HepG2 (cell line): ENCODE measurements around the gene TUBB4B. TPM values are rescaled to one million over a fixed set of nuclear protein-coding genes. Genes with fewer than 3 reads are reported as not detected.

Experiments
- CREM ChIP-seq, 2 experiments: sonication (generic) in 1 of 2; formaldehyde crosslinking in 1 of 2; IDR thresholded peaks; 2 replicates each; pipeline versions ENCODE4 v1.4.0 to v1.6.1; 2016 to 2020; ENCODE audit warnings: antibody characterized with exemption in 1 of 2, mild to moderate bottlenecking in 1 of 2, missing genetic modification reagents in 1 of 2
- FOXP1 ChIP-seq, 2 experiments: fragments of 450-650 bp in 1 of 2; IDR thresholded peaks; 2 replicates each; pipeline ENCODE4 v1.6.1; 2017 to 2018; ENCODE audit warnings: antibody characterized with exemption in 1 of 2
- HCFC1 ChIP-seq: fragments of 150-350 bp; IDR thresholded peaks from 2 replicates; pipeline ENCODE4 v1.6.1; 2014; ENCODE audit warnings: low read depth, low read length
- HOMEZ ChIP-seq: IDR thresholded peaks from 2 replicates; pipeline ENCODE4 v1.6.1; 2016; ENCODE audit warnings: low read depth
- JUND ChIP-seq: sonication (generic); formaldehyde crosslinking; IDR thresholded peaks from 2 replicates; pipeline ENCODE4 v1.8.0; 2022; ENCODE audit warnings: mild to moderate bottlenecking, missing genetic modification reagents
- KLF15 ChIP-seq: sonication (generic); formaldehyde crosslinking; IDR thresholded peaks from 2 replicates; pipeline ENCODE4 v1.8.1; 2023; ENCODE audit warnings: borderline replicate concordance, mild to moderate bottlenecking, inconsistent platforms, missing genetic modification reagents, mixed read lengths
- MIER2 ChIP-seq: IDR thresholded peaks from 2 replicates; pipeline ENCODE4 v1.6.1; 2016; ENCODE audit warnings: missing biosample characterization, missing genetic modification reagents
- RFX3 ChIP-seq: IDR thresholded peaks from 2 replicates; pipeline ENCODE4 v1.6.1; 2016; ENCODE audit warnings: missing biosample characterization, missing genetic modification reagents
- RNF219 ChIP-seq: sonication (generic); formaldehyde crosslinking; IDR thresholded peaks from 2 replicates; pipeline ENCODE4 v1.5.0; 2020; ENCODE audit warnings: mild to moderate bottlenecking, missing genetic modification reagents
- SALL2 ChIP-seq: sonication (generic); formaldehyde crosslinking; IDR thresholded peaks from 2 replicates; pipeline ENCODE4 v1.8.1; 2023; ENCODE audit warnings: mild to moderate bottlenecking, missing genetic modification reagents, inconsistent platforms
- ZKSCAN5 ChIP-seq: sonication (generic); formaldehyde crosslinking; IDR thresholded peaks from 2 replicates; pipeline ENCODE4 v1.5.1; 2020; ENCODE audit warnings: mild to moderate bottlenecking, missing genetic modification reagents
- ZNF501 ChIP-seq: sonication (generic); formaldehyde crosslinking; IDR thresholded peaks from 2 replicates; pipeline ENCODE4 v1.5.1; 2020; ENCODE audit warnings: mild to moderate bottlenecking, moderate library complexity, missing genetic modification reagents
- ZNF563 ChIP-seq: sonication (generic); formaldehyde crosslinking; IDR thresholded peaks from 2 replicates; pipeline ENCODE4 v1.8.0; 2022; ENCODE audit warnings: mild to moderate bottlenecking, moderate library complexity, missing genetic modification reagents
- ZNF660 ChIP-seq: sonication (generic); formaldehyde crosslinking; IDR thresholded peaks from 2 replicates; pipeline ENCODE4 v1.5.1; 2020; ENCODE audit warnings: mild to moderate bottlenecking, low read depth, missing genetic modification reagents, borderline replicate concordance
- ZNF724P ChIP-seq: sonication (generic); formaldehyde crosslinking; IDR thresholded peaks from 2 replicates; pipeline ENCODE4 v1.8.0; 2022; ENCODE audit warnings: missing genetic modification reagents, borderline replicate concordance
- ZNF740 ChIP-seq: sonication (generic); formaldehyde crosslinking; IDR thresholded peaks from 2 replicates; pipeline ENCODE4 v1.4.0; 2020; ENCODE audit warnings: missing genetic modification reagents
- ZNF75D ChIP-seq: sonication (generic); formaldehyde crosslinking; IDR thresholded peaks from 2 replicates; pipeline ENCODE4 v1.8.1; 2023; ENCODE audit warnings: missing genetic modification reagents, mild to moderate bottlenecking, borderline replicate concordance
- ZNF800 ChIP-seq: sonication (generic); formaldehyde crosslinking; IDR thresholded peaks from 2 replicates; pipeline ENCODE4 v1.4.0; 2020; ENCODE audit warnings: missing genetic modification reagents
- ZNF816 ChIP-seq: sonication (generic); formaldehyde crosslinking; IDR thresholded peaks from 2 replicates; pipeline ENCODE4 v1.8.0; 2022; ENCODE audit warnings: missing genetic modification reagents, mild to moderate bottlenecking, borderline replicate concordance
- ZNF841 ChIP-seq: sonication (generic); formaldehyde crosslinking; IDR thresholded peaks from 2 replicates; pipeline ENCODE4 v1.8.1; 2023; ENCODE audit warnings: missing genetic modification reagents, borderline replicate concordance
- ZUFSP ChIP-seq: sonication (generic); formaldehyde crosslinking; IDR thresholded peaks from 2 replicates; pipeline ENCODE4 v1.9.0; 2021; ENCODE audit warnings: missing genetic modification reagents, mild to moderate bottlenecking, borderline replicate concordance
- polyA plus RNA-seq, 8 experiments: library from polyadenylated mRNA; depleted of rRNA in 3 of 8; stranded (reverse) in 7 of 8; unstranded in 1 of 8; fragments of >200 nt; fragmentation: Illumina TruSeq in 4 of 8; extraction: Trizol in 4 of 8; gene quantifications; 2 replicates each; pipeline versions ENCODE4 v1.2.1 to v1.2.3, GENCODE V29; 2011 to 2016; ENCODE audit warnings: low read depth in 4 of 8, missing spikeins in 1 of 8, mixed read lengths in 1 of 8; ENCODE audit not compliant: insufficient read depth in 1 of 8
- total RNA-seq, 5 experiments: library from RNA; depleted of rRNA; stranded (reverse); fragments of >200 nt; fragmentation: Illumina TruSeq; extraction: Trizol; gene quantifications; 2 replicates each; pipeline ENCODE4 v1.2.3, GENCODE V29; 2016; ENCODE audit warnings: low read depth in 1 of 5

Gene TUBB4B
- total and polyA plus RNA-seq, 2 of the 13 experiments (the other 11 are each of a cell fraction or from before 2014, with no cell fraction given), result 182 to 412 TPM

- TF ChIP-seq RNF219 (CRISPR knock-in tag) (no peak), ZNF75D (CRISPR knock-in tag) (no peak), SALL2 (peak; percentile 70; the same call in 1 of the 2 replicates), CREM (IDR thresholded peaks at IDR 0.05) (no peak), CREM (CRISPR knock-in tag; IDR thresholded peaks at IDR 0.05) (no peak), ZNF724P (CRISPR knock-in tag) (no peak), ZNF816 (CRISPR knock-in tag) (no peak), RFX3 (CRISPR knock-in tag) (no peak), ZNF800 (CRISPR knock-in tag) (no peak), ZNF563 (peak; percentile 50; the same call in 1 of the 2 replicates), ZKSCAN5 (CRISPR knock-in tag) (no peak), ZNF660 (CRISPR knock-in tag) (no peak), FOXP1 (IDR thresholded peaks at IDR 0.05) (no peak), FOXP1 (CRISPR knock-in tag; IDR thresholded peaks at IDR 0.05) (no peak), ZNF740 (CRISPR knock-in tag) (no peak), HOMEZ (CRISPR knock-in tag) (no peak), JUND (CRISPR knock-in tag) (no peak), ZNF841 (peak; percentile 79), KLF15 (no peak), ZUFSP (CRISPR knock-in tag) (no peak), ZNF501 (CRISPR knock-in tag) (peak; percentile 7; the same call in 1 of the 2 replicates), HCFC1 (peak; percentile 79), MIER2 (CRISPR knock-in tag) (no peak)
Observed at GRCh38 chr9:137254624-137255447, 13.7 kb downstream of the TUBB4B start, which contains the start of gene NELFB (continued).
